ENCODE results near the gene HDAC2. TPM values are rescaled to one million over a fixed set of nuclear protein-coding genes. Genes with fewer than 3 reads are reported as not detected.

HDAC2 gene
- total and polyA plus RNA-seq, 2 of the 13 experiments (the other 11 are each of a cell fraction or from before 2014, with no cell fraction given) = 99.6 to 114 TPM

- WGBS (ENCODE audit: low lambda C conversion rate) = 15% methylated on average over 4 of the region's 4 CpGs
- H4K20me1 ChIP-seq (ENCODE audit: insufficient read depth, low read length) = no peaks in the 10 kb centered on the region
- intact Hi-C loops (cut with micrococcal nuclease; ENCODE audit: unreplicated experiment) (no loop called here), in situ Hi-C loops (cut with HindIII; ENCODE audit: extremely low pct_ligation_motif_present, low pct_unique_long_range_greater_than_20kb) (loop anchor here (25.0 kb wide), 1 partner anchor 1584 kb away; the partner anchor contains the start of gene RFPL4B)
- peaks cover 25% of the 10 kb centered on the region for H3K4me1 ChIP-seq (ENCODE audit: insufficient read depth, low read length)
- no peak for DNase-seq (ENCODE audit: low spot score)
- no peak overlapping the region for H3K4me3 ChIP-seq (replicated peaks in 1 of 3; ENCODE audit: insufficient read depth in 1 of 3, low read depth in 2 of 3, low read length in 3 of 3)
- ChIA-PET CTCF (ENCODE audit: low intra/inter-chr PET ratio, low total read pairs) (no interaction called here), POLR2A (no interaction called here)
- no TSS peak for BruUV-seq (replicated peaks)
- peak; percentile 76 for ATAC-seq
- no peaks in the 10 kb centered on the region for H3K79me2 ChIP-seq (ENCODE audit: insufficient read depth, low read length)
- H3K9ac ChIP-seq (ENCODE audit: insufficient read depth, low read depth, low read length) = no peak overlapping the region
- no peak overlapping the region for H3K27ac ChIP-seq (ENCODE audit: extremely low read length, insufficient read depth, low read length)
- no peaks in the 10 kb centered on the region for H3K9me3 ChIP-seq (ENCODE audit: low read length)
- no peak for FAIRE-seq
- no peak overlapping the region for H2AFZ ChIP-seq (ENCODE audit: low read length)
- H3K27me3 ChIP-seq (ENCODE audit: control insufficient read depth in 1 of 2, insufficient read depth in 2 of 2, low read length in 2 of 2) = no peaks in the 10 kb centered on the region
- TF ChIP-seq EED (CRISPR knock-in tag; IDR thresholded peaks at IDR 0.05) (no peak), DMTF1 (CRISPR knock-in tag; IDR thresholded peaks at IDR 0.05) (no peak), ZNF556 (CRISPR knock-in tag; IDR thresholded peaks at IDR 0.05; ENCODE audit: borderline replicate concordance) (no peak), STAT6 (CRISPR knock-in tag; IDR thresholded peaks at IDR 0.05; ENCODE audit: borderline replicate concordance) (no peak), ZNF607 (CRISPR knock-in tag; IDR thresholded peaks at IDR 0.05; ENCODE audit: borderline replicate concordance) (no peak), HHEX (CRISPR knock-in tag; IDR thresholded peaks at IDR 0.05) (no peak), MXD4 (CRISPR knock-in tag; IDR thresholded peaks at IDR 0.05) (no peak), SMARCC2 (IDR thresholded peaks at IDR 0.05) (no peak), TAF1 (CRISPR knock-in tag; IDR thresholded peaks at IDR 0.05) (no peak), ZNF850 (CRISPR knock-in tag; conservative IDR thresholded peaks at IDR 0.05) (no peak), FOXA1 (IDR thresholded peaks at IDR 0.05) (no peak), FOXA1 (CRISPR knock-in tag; IDR thresholded peaks at IDR 0.05) (no peak), GABPB1 (CRISPR knock-in tag; IDR thresholded peaks at IDR 0.05) (no peak), FIP1L1 (IDR thresholded peaks at IDR 0.05; ENCODE audit: borderline replicate concordance, insufficient read depth, low read depth, low read length) (no peak), ZBTB25 (CRISPR knock-in tag; IDR thresholded peaks at IDR 0.05) (no peak), ZNF614 (CRISPR knock-in tag; IDR thresholded peaks at IDR 0.05; ENCODE audit: borderline replicate concordance) (no peak)
- no peaks in the 10 kb centered on the region for H3K36me3 ChIP-seq (replicated peaks in 1 of 2; ENCODE audit: control insufficient read depth in 1 of 2, insufficient read depth in 2 of 2, low read length in 2 of 2)
- peak overlapping the region; percentile 38 for H3K4me2 ChIP-seq (ENCODE audit: low read depth, low read length)
These were observed 49.5 kb downstream of the HDAC2 start for GRCh38 chr6:113921299-113921904.
